Measurements from ENCODE around the gene ZDHHC11. TPM values are rescaled to one million over a fixed set of nuclear protein-coding genes. Genes with fewer than 3 reads are reported as not detected.

The ZDHHC11 gene
- total RNA-seq, 1 experiment from 2014 or later = 17.0 TPM

DNA sequence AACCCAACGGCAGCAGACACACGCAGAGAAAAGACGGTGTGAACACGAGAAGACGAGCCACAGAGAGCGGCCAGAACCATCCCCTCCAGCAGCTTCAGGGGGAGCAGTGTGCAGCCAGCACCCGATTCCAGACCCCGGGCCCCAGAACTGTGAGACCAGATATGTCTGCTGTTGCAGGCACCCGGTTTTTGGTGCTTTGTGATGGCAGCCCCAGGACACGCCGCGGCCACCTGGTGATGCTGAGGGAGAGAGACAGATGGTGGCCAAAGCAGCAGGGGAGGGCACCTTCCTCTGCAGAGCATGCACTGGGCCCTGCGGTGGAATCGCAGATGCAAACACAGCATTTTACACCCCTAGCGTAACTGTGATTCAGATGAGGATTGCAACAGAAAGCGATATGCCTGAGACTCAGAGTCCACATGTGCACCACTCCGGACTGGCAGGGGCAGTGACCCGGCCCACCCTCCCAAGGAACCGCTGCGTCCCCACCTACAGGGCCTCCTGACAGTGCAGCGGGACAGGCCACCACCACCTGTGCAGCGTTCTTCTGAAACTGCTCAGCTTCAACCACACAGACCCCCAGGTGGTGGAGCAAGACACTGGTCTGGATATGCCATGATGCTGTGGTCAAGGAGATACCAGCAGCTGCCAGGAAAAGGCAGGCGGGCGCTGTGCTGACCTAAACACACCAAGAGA lies 90.3 kb downstream of the ZDHHC11 start:
- CTCF ChIA-PET = no interaction called here
- BruUV-seq (replicated peaks) = no TSS peak
- H3K27ac ChIP-seq (ENCODE audit: low read depth, low read length) = no peak overlapping the region
- intact Hi-C loops (cut with micrococcal nuclease) = no loop called here
- H3K9ac ChIP-seq (ENCODE audit: low read length) = no peak overlapping the region
- H3K27me3 ChIP-seq (ENCODE audit: insufficient read depth, low read length) = no peaks in the 10 kb centered on the region
- POLR2A ChIA-PET = no interaction called here
- H3K36me3 ChIP-seq (ENCODE audit: control insufficient read depth in 1 of 2, insufficient read depth in 2 of 2, low read length in 2 of 2) = no peaks in the 10 kb centered on the region
- RAD21 ChIA-PET (ENCODE audit: low non-redundant PET in 1 of 2, low total read pairs in 2 of 2, uncharacterized antibody in 2 of 2, unreplicated experiment in 2 of 2) = no interaction called here
- no peaks in the 10 kb centered on the region for H4K20me1 ChIP-seq (ENCODE audit: insufficient read depth)
- TF ChIP-seq YY1 (IDR thresholded peaks at IDR 0.05; ENCODE audit: extremely low read depth, insufficient replicate concordance, low read depth, low read length) (no peak), POLR2AphosphoS5 (IDR thresholded peaks at IDR 0.05; ENCODE audit: low read depth, low read length) (no peak), SRF (IDR thresholded peaks at IDR 0.05; ENCODE audit: low read depth) (no peak), FOSL1 (IDR thresholded peaks at IDR 0.05; ENCODE audit: low read depth) (no peak), ZFX (IDR thresholded peaks at IDR 0.05) (no peak), CBX3 (IDR thresholded peaks at IDR 0.05; ENCODE audit: low read depth) (no peak), ELF1 (IDR thresholded peaks at IDR 0.05; ENCODE audit: borderline replicate concordance, low read depth) (no peak), JUND (IDR thresholded peaks at IDR 0.05) (no peak), TCF7L2 (IDR thresholded peaks at IDR 0.05; ENCODE audit: borderline replicate concordance, extremely low read depth, insufficient read depth, insufficient read length) (no peak), ZNF274 (IDR thresholded peaks at IDR 0.05; ENCODE audit: low read depth, low read length) (no peak)
- TF ChIP-seq, protein P1, sequence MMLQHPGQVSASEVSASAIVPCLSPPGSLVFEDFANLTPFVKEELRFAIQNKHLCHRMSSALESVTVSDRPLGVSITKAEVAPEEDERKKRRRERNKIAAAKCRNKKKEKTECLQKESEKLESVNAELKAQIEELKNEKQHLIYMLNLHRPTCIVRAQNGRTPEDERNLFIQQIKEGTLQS (IDR thresholded peaks at IDR 0.05) = no peak
- TF ChIP-seq, protein P2, sequence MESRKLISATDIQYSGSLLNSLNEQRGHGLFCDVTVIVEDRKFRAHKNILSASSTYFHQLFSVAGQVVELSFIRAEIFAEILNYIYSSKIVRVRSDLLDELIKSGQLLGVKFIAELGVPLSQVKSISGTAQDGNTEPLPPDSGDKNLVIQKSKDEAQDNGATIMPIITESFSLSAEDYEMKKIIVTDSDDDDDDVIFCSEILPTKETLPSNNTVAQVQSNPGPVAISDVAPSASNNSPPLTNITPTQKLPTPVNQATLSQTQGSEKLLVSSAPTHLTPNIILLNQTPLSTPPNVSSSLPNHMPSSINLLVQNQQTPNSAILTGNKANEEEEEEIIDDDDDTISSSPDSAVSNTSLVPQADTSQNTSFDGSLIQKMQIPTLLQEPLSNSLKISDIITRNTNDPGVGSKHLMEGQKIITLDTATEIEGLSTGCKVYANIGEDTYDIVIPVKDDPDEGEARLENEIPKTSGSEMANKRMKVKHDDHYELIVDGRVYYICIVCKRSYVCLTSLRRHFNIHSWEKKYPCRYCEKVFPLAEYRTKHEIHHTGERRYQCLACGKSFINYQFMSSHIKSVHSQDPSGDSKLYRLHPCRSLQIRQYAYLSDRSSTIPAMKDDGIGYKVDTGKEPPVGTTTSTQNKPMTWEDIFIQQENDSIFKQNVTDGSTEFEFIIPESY (IDR thresholded peaks at IDR 0.05; ENCODE audit: extremely low read depth, insufficient replicate concordance, low read length) = no peak
- H3K4me2 ChIP-seq (ENCODE audit: low read length) = no peak overlapping the region
- ATAC-seq (no peak), DNase-seq (ENCODE audit: low read depth, low spot score) (no peak)
- H3K9me2 ChIP-seq (ENCODE audit: insufficient read depth) = no peaks in the 10 kb centered on the region
- H3K4me1 ChIP-seq (ENCODE audit: control insufficient read depth in 1 of 2, insufficient read depth in 2 of 2, low read length in 2 of 2) = no peaks in the 10 kb centered on the region
- no peaks in the 10 kb centered on the region for H3K79me2 ChIP-seq (ENCODE audit: insufficient read depth, low read length)
- H2AFZ ChIP-seq (ENCODE audit: low read depth, low read length, poor library complexity, severe bottlenecking) = no peak overlapping the region
- no peak overlapping the region for H3K4me3 ChIP-seq (replicated peaks in 1 of 2; ENCODE audit: low read depth in 1 of 2, low read length in 2 of 2)
- H3K9me3 ChIP-seq (ENCODE audit: control insufficient read depth in 1 of 2, insufficient read depth in 1 of 2, low read depth in 1 of 2, low read length in 2 of 2) = no peaks in the 10 kb centered on the region
